ENCODE results near the gene CCDC50.

DNA sequence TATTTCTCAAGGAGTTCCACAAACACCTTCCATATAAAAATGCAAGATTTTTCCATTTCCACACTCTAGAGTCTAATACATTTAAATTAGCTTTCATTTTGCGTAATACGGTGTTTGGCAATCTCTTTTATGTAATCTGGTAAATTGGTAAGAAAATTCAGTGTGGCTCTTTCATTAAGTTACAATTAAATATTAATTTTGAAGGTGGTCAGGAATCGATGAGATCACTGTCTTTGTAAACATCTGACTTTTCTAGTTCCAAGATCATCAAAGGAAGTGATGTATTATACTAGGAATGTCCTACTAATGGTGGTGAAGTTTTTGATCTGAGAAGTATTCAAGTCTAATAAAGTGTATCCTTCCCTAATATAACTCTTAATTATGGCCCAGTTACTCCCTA lies 2.2 kb downstream of the CCDC50 start:
- TF ChIP-seq, protein P1, sequence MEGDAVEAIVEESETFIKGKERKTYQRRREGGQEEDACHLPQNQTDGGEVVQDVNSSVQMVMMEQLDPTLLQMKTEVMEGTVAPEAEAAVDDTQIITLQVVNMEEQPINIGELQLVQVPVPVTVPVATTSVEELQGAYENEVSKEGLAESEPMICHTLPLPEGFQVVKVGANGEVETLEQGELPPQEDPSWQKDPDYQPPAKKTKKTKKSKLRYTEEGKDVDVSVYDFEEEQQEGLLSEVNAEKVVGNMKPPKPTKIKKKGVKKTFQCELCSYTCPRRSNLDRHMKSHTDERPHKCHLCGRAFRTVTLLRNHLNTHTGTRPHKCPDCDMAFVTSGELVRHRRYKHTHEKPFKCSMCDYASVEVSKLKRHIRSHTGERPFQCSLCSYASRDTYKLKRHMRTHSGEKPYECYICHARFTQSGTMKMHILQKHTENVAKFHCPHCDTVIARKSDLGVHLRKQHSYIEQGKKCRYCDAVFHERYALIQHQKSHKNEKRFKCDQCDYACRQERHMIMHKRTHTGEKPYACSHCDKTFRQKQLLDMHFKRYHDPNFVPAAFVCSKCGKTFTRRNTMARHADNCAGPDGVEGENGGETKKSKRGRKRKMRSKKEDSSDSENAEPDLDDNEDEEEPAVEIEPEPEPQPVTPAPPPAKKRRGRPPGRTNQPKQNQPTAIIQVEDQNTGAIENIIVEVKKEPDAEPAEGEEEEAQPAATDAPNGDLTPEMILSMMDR (IDR thresholded peaks at IDR 0.05; ENCODE audit: low read depth, low read length, poor library complexity, severe bottlenecking) = no peak
- no peak for TF ChIP-seq EZH2phosphoT487 (IDR thresholded peaks at IDR 0.05; ENCODE audit: borderline replicate concordance, low read length)
